ENCODE data around the gene THAP7.

GRCh38 chr22:20966883-20967696, 34.8 kb downstream of the THAP7 start, which contains the start of gene AIFM3:
- no peak for TF ChIP-seq CTCF (IDR thresholded peaks at IDR 0.05 in 2 of 3, conservative IDR thresholded peaks at IDR 0.05 in 1 of 3; ENCODE audit: borderline replicate concordance in 1 of 3, insufficient read depth in 1 of 3, low read depth in 2 of 3, low read length in 2 of 3)
- TF ChIP-seq SP1 (IDR thresholded peaks at IDR 0.05; ENCODE audit: low read depth): no peak
- TF ChIP-seq ATF3 (IDR thresholded peaks at IDR 0.05): no peak
- TF ChIP-seq MAX (IDR thresholded peaks at IDR 0.05): no peak
- TF ChIP-seq EZH2 (IDR thresholded peaks at IDR 0.05): no peak
- no peak for TF ChIP-seq ZNF274 (IDR thresholded peaks at IDR 0.05; ENCODE audit: low read depth, low read length)
- no peak for TF ChIP-seq POLR2AphosphoS5 (IDR thresholded peaks at IDR 0.05; ENCODE audit: low read depth, low read length)
- no peak for TF ChIP-seq YY1 (IDR thresholded peaks at IDR 0.05; ENCODE audit: extremely low read depth, insufficient replicate concordance, low read depth, low read length)
- no peak for TF ChIP-seq POLR2A (IDR thresholded peaks at IDR 0.05; ENCODE audit: borderline replicate concordance, extremely low read depth, insufficient read depth, insufficient read length)

Measured in HCT116 (cell line).